Neuron (in vitro differentiated cells): ENCODE results near the gene TMEM238L.

Experiments
- H2AFZ ChIP-seq: one replicate; pipeline ENCODE4 v1.6.1; 2013; ENCODE audit warnings: low read depth, mild to moderate bottlenecking, inconsistent platforms, low read length, moderate library complexity
- H3K27me3 ChIP-seq: one replicate; pipeline ENCODE4 v1.6.1; 2013; ENCODE audit warnings: low read length; ENCODE audit not compliant: insufficient read depth
- H3K36me3 ChIP-seq: one replicate; pipeline ENCODE4 v1.6.1; 2013; ENCODE audit warnings: low read length; ENCODE audit not compliant: insufficient read depth
- H3K4me1 ChIP-seq: one replicate; pipeline ENCODE4 v1.6.1; 2013; ENCODE audit warnings: low read length; ENCODE audit not compliant: insufficient read depth
- H3K4me3 ChIP-seq: 2 replicates; pipeline ENCODE4 v1.5.1; 2013; ENCODE audit warnings: mild to moderate bottlenecking, low read length, moderate library complexity
- H3K9me3 ChIP-seq: one replicate; pipeline ENCODE4 v1.6.1; 2013; ENCODE audit warnings: low read length

The TMEM238L gene

DNA sequence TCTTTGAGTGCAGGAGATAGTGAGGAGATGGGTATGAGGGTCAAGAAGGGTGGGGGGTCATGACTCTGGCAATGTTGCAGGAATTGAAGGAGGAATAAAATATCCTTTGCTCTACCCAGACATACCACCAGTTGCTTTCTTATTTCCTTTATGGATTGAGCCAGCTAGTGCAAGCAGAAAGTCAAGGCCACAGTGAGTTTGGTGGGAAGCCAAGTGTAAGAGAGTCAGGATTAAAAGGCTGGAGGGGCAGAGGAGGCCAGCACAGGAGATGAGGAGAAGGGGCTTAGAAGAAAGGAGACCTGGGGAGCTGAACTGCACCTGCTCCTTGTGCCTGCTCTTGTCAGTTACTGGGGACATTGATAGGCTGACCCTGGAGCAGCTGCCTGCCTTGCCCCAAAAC lies 17.9 kb upstream of the TMEM238L start:
- Histone ChIP-seq H3K9me3 (no peaks in the 10 kb centered on the region), H3K27me3 (no peaks in the 10 kb centered on the region), H3K4me3 (no peak overlapping the region), H2AFZ (no peak overlapping the region), H3K4me1 (no peaks in the 10 kb centered on the region), H3K36me3 (no peaks in the 10 kb centered on the region)

DNA sequence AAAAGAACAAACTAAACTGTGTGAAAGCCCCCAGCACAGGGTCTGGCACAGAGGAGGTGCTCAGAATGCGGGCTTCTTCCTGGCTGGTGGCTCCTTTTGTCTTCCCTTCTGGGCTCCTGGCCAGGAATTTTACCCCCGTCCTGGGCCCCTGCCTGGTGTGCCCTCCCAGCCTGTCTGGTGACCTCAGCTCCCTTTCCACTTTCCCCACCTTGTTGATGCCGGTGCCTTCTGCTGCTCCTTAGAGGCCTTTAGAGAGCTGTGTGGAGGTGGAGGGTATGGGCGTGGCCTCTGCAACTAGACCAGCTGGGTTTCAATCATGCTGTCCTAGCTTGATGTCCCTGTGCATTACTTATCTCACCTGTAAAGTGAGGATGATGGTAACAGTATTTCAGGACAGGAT lies 17.2 kb upstream of the TMEM238L start:
- Histone ChIP-seq H3K4me1 (no peaks in the 10 kb centered on the region), H3K27me3 (no peaks in the 10 kb centered on the region), H3K9me3 (no peaks in the 10 kb centered on the region), H2AFZ (no peak overlapping the region), H3K36me3 (no peaks in the 10 kb centered on the region), H3K4me3 (no peak overlapping the region)

DNA sequence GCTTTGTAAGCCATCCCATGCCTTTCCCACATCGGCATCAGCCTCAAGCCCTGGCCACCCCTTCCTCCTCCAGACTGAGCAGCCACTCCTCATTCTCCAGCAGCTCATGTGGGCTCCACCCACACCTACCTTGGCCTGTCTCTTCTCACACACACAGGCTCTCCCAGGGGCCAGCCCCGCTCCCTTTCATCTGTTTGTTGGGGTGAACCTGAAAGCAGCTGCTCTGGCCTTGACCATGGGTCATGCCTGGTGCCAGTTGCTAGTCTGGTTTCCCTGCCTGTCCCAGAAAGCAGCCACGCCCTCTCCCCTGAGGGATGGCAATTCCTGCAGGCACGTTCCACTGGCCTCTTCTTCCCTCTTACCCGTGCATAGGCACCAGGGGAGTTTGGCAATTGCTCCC lies 11.4 kb upstream of the TMEM238L start:
- no peak overlapping the region for H3K4me3 ChIP-seq
- H3K36me3 ChIP-seq: no peaks in the 10 kb centered on the region
- no peaks in the 10 kb centered on the region for H3K9me3 ChIP-seq
- H2AFZ ChIP-seq: no peak overlapping the region
- H3K27me3 ChIP-seq: no peaks in the 10 kb centered on the region
- H3K4me1 ChIP-seq: no peaks in the 10 kb centered on the region

DNA sequence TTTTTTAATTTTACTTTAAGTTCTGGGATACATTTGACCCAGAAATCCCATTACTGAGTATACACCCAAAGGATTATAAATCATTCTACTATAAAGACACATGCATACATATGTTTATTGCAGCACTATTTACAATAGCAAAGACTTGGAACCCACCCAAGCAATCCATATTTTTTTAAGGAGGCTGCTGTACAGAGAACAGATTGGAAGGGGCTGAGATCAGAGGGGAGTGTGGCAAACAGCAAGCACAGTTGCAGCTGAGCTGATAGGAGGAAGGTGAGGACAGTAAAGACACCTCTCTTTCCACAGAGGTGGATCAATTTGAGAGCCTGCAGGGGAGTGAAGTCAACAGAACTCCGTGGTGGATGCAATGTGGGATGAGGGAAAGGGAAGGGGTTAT lies 10.2 kb upstream of the TMEM238L start:
- Histone ChIP-seq H3K9me3 (no peaks in the 10 kb centered on the region), H3K4me1 (no peaks in the 10 kb centered on the region), H3K27me3 (no peaks in the 10 kb centered on the region), H3K36me3 (no peaks in the 10 kb centered on the region), H2AFZ (no peak overlapping the region), H3K4me3 (no peak overlapping the region)

DNA sequence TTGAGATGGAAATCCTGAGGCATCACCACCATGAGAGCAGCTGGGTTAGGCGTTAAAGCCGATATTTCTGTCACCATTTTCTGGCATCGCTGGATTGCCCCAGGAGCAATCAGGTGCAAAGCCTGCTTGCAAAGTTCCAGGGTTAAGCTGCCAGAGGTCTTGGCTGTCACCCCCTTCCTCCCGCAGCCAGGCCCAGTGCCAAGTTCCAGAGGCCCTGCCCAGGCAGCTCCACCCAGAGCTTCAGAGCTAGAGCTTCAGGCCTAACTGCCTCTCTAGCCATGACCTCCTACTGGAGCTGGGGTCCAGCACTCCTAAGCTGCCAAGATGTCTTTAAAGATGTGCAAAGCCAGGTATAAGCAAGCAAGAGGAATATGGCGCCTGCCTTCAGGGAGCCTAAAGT lies 8.8 kb upstream of the TMEM238L start:
- no peak overlapping the region for H3K4me3 ChIP-seq
- no peaks in the 10 kb centered on the region for H3K9me3 ChIP-seq
- no peaks in the 10 kb centered on the region for H3K4me1 ChIP-seq
- no peaks in the 10 kb centered on the region for H3K36me3 ChIP-seq
- no peak overlapping the region for H2AFZ ChIP-seq
- H3K27me3 ChIP-seq: no peaks in the 10 kb centered on the region

DNA sequence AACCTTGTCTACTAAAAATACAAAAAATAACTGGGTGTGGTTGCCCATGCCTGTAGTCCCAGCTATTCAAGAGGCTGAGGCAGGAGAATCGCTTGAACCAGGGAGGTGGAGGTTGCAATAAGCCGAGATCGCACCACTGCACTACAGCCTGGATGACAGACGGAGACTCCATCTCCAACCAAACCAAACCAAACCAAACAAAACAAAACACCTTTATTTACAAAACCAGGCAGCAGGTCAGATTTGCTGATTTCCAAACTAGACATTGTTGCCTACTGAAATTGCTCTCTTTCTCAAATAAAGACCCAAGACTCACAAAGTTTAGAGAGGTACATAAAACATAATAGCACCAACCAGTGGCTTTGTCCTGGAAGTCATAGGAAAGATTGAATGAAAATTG lies 5.7 kb upstream of the TMEM238L start:
- H2AFZ ChIP-seq: no peak overlapping the region
- no peak overlapping the region for H3K4me3 ChIP-seq
- H3K36me3 ChIP-seq: no peaks in the 10 kb centered on the region
- no peaks in the 10 kb centered on the region for H3K4me1 ChIP-seq
- no peaks in the 10 kb centered on the region for H3K9me3 ChIP-seq
- no peaks in the 10 kb centered on the region for H3K27me3 ChIP-seq

DNA sequence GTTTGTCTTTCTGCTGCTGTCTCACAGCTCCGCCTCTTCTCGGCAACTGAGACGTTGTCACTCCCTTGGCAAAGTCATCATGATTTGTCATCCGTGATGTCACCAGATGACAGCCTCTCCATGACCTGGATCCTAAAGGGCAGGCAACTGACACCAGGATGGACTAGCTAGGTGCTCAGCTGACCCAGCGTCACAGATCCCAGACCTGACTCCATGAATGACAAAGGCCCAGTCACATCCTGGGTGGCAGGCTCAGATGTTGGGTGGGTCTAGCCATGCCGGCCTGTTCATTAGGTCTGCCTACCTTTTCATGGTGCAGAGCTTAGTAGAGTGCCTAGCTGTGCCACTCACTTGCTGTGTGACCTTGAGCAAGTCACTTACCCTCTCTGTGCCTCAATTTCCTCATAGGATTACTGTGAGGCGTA lies 3.8 kb upstream of the TMEM238L start:
- H3K27me3 ChIP-seq: no peaks in the 10 kb centered on the region
- H3K4me3 ChIP-seq: no peak overlapping the region
- no peaks in the 10 kb centered on the region for H3K4me1 ChIP-seq
- no peak overlapping the region for H2AFZ ChIP-seq
- H3K9me3 ChIP-seq: no peaks in the 10 kb centered on the region
- H3K36me3 ChIP-seq: no peaks in the 10 kb centered on the region

DNA sequence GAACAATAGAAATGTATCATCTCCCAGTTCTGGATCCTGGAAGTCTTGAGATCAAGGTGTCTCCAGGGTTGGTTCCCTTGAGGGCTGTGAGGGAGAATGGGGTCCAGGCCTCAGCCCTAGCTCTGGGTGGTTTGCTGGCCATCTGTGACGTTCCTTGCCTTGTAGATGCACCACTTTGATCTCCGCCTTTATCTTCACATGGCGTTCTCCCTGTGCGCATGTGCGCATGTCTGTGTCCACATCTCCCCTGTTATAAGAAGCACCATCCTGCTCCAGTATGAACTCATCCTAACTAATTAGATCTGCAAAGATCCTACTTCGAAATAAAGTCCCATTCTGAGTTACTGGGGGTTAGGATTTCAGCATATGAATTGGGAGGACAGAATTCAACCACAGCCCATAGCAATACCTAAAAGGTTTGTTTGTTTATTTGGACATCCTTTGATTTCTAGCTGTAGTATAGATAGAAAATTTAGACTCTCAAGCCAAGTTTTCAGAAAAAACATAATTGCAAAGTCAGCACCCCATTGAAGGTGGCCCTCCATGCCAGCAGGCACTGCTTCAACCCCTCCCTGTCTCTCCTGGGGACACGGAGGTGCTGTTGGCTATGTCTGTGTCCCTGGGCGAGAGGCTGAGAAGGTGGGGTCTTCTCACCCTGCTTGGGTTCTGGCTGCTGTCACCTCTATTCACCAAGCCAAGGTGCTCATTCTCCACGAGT lies 2.8 kb upstream of the TMEM238L start:
- no peaks in the 10 kb centered on the region for H3K9me3 ChIP-seq
- H3K4me3 ChIP-seq: no peak overlapping the region
- H3K36me3 ChIP-seq: no peaks in the 10 kb centered on the region
- H3K4me1 ChIP-seq: no peaks in the 10 kb centered on the region
- no peaks in the 10 kb centered on the region for H3K27me3 ChIP-seq
- no peak overlapping the region for H2AFZ ChIP-seq

DNA sequence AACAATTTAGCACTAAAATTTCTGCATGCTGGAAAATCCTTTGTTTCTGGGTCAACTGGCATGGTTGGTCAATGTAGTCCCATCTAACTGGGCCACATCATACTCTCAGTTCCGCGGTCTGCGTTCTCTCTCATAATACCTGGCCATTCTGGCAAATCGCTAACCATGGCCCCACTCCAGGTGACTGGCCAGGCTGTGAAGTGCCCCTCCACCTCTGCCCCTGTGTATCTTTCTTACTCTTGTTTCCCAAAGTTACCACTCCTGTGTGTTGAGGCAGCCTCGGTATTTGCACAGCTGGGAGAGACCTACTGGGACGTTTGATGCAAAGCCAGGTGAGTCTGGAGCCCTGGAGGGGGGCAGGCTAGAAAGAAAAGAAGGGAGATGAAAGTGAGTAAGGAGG lies 2.0 kb upstream of the TMEM238L start:
- H3K4me3 ChIP-seq: no peak overlapping the region
- no peaks in the 10 kb centered on the region for H3K4me1 ChIP-seq
- H2AFZ ChIP-seq: no peak overlapping the region
- no peaks in the 10 kb centered on the region for H3K9me3 ChIP-seq
- H3K27me3 ChIP-seq: no peaks in the 10 kb centered on the region
- H3K36me3 ChIP-seq: no peaks in the 10 kb centered on the region

DNA sequence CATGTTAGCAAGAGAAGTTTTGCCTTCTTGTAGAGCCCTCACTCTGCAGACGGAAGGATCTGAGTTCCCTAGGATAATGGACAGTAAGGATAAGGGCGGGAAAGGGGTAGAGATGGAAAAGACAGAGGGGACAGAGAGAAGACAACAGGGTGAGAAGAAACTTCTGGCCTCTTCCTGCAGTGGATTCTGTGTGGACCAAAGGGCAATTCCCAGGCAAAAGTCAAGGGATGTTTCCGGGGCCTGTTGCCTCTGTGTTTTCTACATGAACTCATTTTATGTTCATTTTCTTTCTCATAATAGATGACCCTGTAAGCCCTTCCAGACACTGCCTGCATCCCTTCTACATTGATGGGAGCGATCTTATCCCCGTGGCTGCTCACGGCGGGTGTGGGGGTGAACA lies 647 bp upstream of the TMEM238L start:
- no peaks in the 10 kb centered on the region for H3K9me3 ChIP-seq
- no peak overlapping the region for H2AFZ ChIP-seq
- no peak overlapping the region for H3K4me3 ChIP-seq
- H3K4me1 ChIP-seq: no peaks in the 10 kb centered on the region
- no peaks in the 10 kb centered on the region for H3K36me3 ChIP-seq
- no peaks in the 10 kb centered on the region for H3K27me3 ChIP-seq

DNA sequence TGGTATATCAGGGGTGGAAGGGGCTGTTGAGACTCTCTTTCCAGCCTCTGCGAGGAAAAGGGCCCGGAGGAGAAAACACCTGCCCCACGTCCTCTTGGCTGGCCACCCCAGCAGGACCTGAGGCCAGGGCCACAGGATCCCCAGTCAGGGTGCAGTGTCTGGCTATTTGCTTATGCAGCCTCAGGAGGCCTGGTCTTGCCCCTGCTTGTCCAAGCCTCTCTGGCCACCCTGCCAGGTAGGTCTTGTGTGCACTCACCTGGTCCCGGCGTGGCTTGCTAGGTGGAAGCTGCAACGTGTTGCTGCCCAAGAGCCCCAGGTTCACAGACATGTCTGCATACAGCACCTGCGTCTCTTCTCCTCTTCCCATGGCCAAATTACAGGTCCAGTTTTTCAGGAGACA lies 549 bp downstream of the TMEM238L start:
- Histone ChIP-seq H2AFZ (no peak overlapping the region), H3K9me3 (no peaks in the 10 kb centered on the region), H3K4me3 (no peak overlapping the region), H3K4me1 (no peaks in the 10 kb centered on the region), H3K36me3 (no peaks in the 10 kb centered on the region), H3K27me3 (no peaks in the 10 kb centered on the region)

DNA sequence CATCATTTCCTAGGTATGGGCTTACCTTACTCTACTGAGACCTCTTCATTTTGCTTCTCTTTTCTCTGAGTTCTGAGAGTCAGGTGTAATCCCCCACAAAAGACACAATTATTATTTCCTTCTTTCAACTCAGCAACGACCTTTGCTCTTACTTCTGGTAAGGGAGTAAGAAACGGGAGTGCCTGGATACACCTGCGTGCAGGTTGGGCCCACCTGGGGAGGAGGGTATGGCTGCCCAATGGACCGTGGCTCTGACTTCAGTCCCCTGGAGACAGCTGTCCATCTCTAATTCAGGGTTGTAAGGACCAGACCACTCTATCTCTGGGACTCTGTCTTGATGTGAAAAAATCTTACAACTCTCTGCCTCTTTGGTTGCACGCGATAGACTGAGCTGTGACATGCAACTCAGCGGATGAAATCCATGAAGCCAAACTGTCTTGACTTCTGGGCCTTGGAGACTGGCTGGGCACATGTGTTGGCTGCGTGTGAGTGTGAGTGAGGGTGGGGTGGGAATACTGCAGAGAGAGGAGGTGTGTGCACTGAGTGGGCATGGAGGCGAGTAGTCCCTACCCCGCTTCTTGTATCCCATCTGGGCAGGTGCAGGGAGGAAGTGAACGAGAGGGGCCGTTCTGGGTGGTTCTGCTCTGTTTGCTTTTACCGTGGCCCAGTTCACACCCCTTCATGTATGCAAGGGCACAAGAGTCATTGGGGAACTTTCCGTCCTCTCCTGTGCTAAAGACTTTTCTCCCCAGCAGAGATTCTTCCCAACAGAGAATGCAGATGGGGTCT lies 1.2 kb downstream of the TMEM238L start:
- Histone ChIP-seq H3K4me3 (no peak overlapping the region), H2AFZ (no peak overlapping the region), H3K27me3 (no peaks in the 10 kb centered on the region), H3K4me1 (no peaks in the 10 kb centered on the region), H3K9me3 (no peaks in the 10 kb centered on the region), H3K36me3 (no peaks in the 10 kb centered on the region)

DNA sequence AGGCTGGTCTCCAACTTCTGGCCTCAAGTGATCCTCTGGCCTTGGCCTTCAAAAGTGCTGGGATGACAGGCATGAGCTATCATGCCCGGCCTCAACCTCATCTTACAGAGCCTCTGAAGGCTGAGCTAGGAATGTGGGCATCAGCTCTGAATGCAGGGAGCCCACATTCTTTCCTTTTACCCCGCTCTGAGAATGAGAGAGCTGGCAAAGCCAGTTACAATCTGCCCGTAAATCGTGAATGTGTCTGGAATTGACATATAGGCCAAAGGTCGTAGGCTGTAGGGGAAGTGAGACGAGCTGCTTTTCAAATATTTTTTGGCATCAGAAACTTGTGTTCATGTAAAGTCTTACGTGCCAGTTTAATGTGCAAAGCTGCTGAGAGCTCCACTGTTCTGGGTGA lies 4.5 kb downstream of the TMEM238L start:
- H3K9me3 ChIP-seq: no peaks in the 10 kb centered on the region
- H3K27me3 ChIP-seq: no peaks in the 10 kb centered on the region
- no peak overlapping the region for H2AFZ ChIP-seq
- no peaks in the 10 kb centered on the region for H3K36me3 ChIP-seq
- no peak overlapping the region for H3K4me3 ChIP-seq
- H3K4me1 ChIP-seq: no peaks in the 10 kb centered on the region
